SH-SY5Y (cell line): ENCODE measurements around the gene PSIP1.

Source experiments
- GATA2 ChIP-seq: IDR thresholded peaks from 2 replicates; pipeline ENCODE4 v1.6.1; 2011; ENCODE audit warnings: mild to moderate bottlenecking, low read depth, low read length
- GATA3 ChIP-seq: IDR thresholded peaks from 2 replicates; pipeline ENCODE4 v1.6.1; 2011; ENCODE audit warnings: low read depth, mild to moderate bottlenecking, low read length, moderate library complexity

GRCh38 chr9:15461601-15462000 lies 49.2 kb downstream of the PSIP1 start:
- TF ChIP-seq GATA2 (no peak), GATA3 (no peak)
